Neural cell (in vitro differentiated cells): ENCODE results near the gene ADCY5. TPM values are rescaled to one million over a fixed set of nuclear protein-coding genes. Genes with fewer than 3 reads are reported as not detected.

Experiments
- H2AFZ ChIP-seq: fragments of 200-600, 300-800 bp; sonication (generic), shearing (Covaris generic); 2 replicates; pipeline ENCODE4 v1.6.0; 2014; ENCODE audit warnings: low read depth, mild to moderate bottlenecking, antibody characterized with exemption, low read length, moderate library complexity
- H3F3A ChIP-seq: fragments of 200-600 bp; shearing (Covaris generic); 2 replicates; pipeline ENCODE4 v1.6.1; 2016; ENCODE audit warnings: mild to moderate bottlenecking, moderate library complexity, mixed read lengths, antibody characterized with exemption, low read length; ENCODE audit not compliant: insufficient read depth, poor library complexity, severe bottlenecking
- H3K27ac ChIP-seq: fragments of 200-600, 300-800 bp; sonication (generic), shearing (Covaris generic); 2 replicates; pipeline ENCODE4 v1.5.1; 2014; ENCODE audit warnings: mild to moderate bottlenecking, low read length, moderate library complexity
- H3K27me3 ChIP-seq: fragments of 300-800, 200-600 bp; sonication (generic), shearing (Covaris generic); 2 replicates; pipeline ENCODE4 v1.6.0; 2014; ENCODE audit warnings: mild to moderate bottlenecking, low read depth, low read length, moderate library complexity; ENCODE audit not compliant: insufficient read depth
- H3K36me3 ChIP-seq: fragments of 300-800, 200-600 bp; sonication (generic), shearing (Covaris generic); 2 replicates; pipeline ENCODE4 v1.5.1; 2014; ENCODE audit warnings: mild to moderate bottlenecking, antibody characterized with exemption, low read length, moderate library complexity; ENCODE audit not compliant: insufficient read depth
- H3K4me2 ChIP-seq: fragments of 300-800, 200-600 bp; sonication (generic), shearing (Covaris generic); 2 replicates; pipeline ENCODE4 v1.6.0; 2014; ENCODE audit warnings: mild to moderate bottlenecking, low read length
- H3K4me3 ChIP-seq: fragments of 300-800, 200-600 bp; sonication (generic), shearing (Covaris generic); 2 replicates; pipeline ENCODE4 v1.5.1; 2014; ENCODE audit warnings: mild to moderate bottlenecking, low read length, moderate library complexity
- H3K79me2 ChIP-seq: fragments of 200-600 bp; shearing (Covaris generic); replicated peaks from 2 replicates; pipeline ENCODE4 v1.6.0; 2014; ENCODE audit warnings: mild to moderate bottlenecking, low read length, moderate library complexity; ENCODE audit not compliant: insufficient read depth
- H3K9ac ChIP-seq: fragments of 300-800, 200-600 bp; sonication (generic), shearing (Covaris generic); 2 replicates; pipeline ENCODE4 v1.6.1; 2016; ENCODE audit warnings: mild to moderate bottlenecking, low read length, mixed read lengths
- H3K9me2 ChIP-seq: fragments of 200-600 bp; shearing (Covaris generic); 2 replicates; pipeline ENCODE4 v1.6.1; 2016; ENCODE audit warnings: mild to moderate bottlenecking, low read length, mixed read lengths; ENCODE audit not compliant: insufficient read depth
- H3K9me3 ChIP-seq: fragments of 200-600, 300-800 bp; sonication (generic), shearing (Covaris generic); 2 replicates; pipeline ENCODE4 v1.6.1; 2016; ENCODE audit warnings: mild to moderate bottlenecking, mixed run types, low read length, moderate library complexity, mixed read lengths
- H4K20me1 ChIP-seq: fragments of 200-600 bp; shearing (Covaris generic); 2 replicates; pipeline ENCODE4 v1.6.1; 2016; ENCODE audit warnings: mild to moderate bottlenecking, mixed run types; ENCODE audit not compliant: insufficient read depth
- CTCF ChIP-seq: fragments of 450-650 bp; IDR thresholded peaks from 2 replicates; pipeline ENCODE4 v1.5.1; 2014; ENCODE audit warnings: antibody characterized with exemption, mild to moderate bottlenecking, moderate library complexity; ENCODE audit not compliant: poor library complexity, severe bottlenecking
- EP300 ChIP-seq: fragments of 450-650 bp; conservative IDR thresholded peaks from 2 replicates; pipeline ENCODE4 v1.6.1; 2014; ENCODE audit warnings: antibody characterized with exemption, mild to moderate bottlenecking, moderate library complexity; ENCODE audit not compliant: poor library complexity, severe bottlenecking
- EZH2 ChIP-seq: fragments of 200-600, 300-800 bp; shearing (Covaris generic), sonication (generic); IDR thresholded peaks from 2 replicates; pipeline ENCODE4 v1.6.1; 2014; ENCODE audit warnings: antibody characterized with exemption, low read length, borderline replicate concordance, mild to moderate bottlenecking; ENCODE audit not compliant: insufficient read depth, poor library complexity, severe bottlenecking
- MXI1 ChIP-seq: fragments of 450-650 bp; conservative IDR thresholded peaks from 2 replicates; pipeline ENCODE4 v1.6.1; 2014; ENCODE audit warnings: antibody characterized with exemption, mild to moderate bottlenecking; ENCODE audit not compliant: poor library complexity, severe bottlenecking
- POLR2AphosphoS5 ChIP-seq: IDR thresholded peaks from 2 replicates; pipeline ENCODE4 v1.6.1; 2012
- RAD21 ChIP-seq: fragments of 450-650 bp; conservative IDR thresholded peaks from 2 replicates; pipeline ENCODE4 v1.6.1; 2014; ENCODE audit warnings: antibody characterized with exemption, mild to moderate bottlenecking, moderate library complexity
- REST ChIP-seq: IDR thresholded peaks from 2 replicates; pipeline ENCODE4 v1.6.1; 2012; ENCODE audit warnings: borderline replicate concordance
- SMC3 ChIP-seq: fragments of 450-650 bp; conservative IDR thresholded peaks from 2 replicates; pipeline ENCODE4 v1.6.1; 2014; ENCODE audit warnings: antibody characterized with exemption, mild to moderate bottlenecking, moderate library complexity; ENCODE audit not compliant: poor library complexity
- TAF1 ChIP-seq: IDR thresholded peaks from 2 replicates; pipeline ENCODE4 v1.6.1; 2012; ENCODE audit warnings: low read depth
- polyA plus RNA-seq: library from polyadenylated mRNA; depleted of rRNA; stranded (reverse); fragments of >200 nt; gene quantifications from 2 replicates; pipeline ENCODE4 v1.2.3, GENCODE V29; 2014

The ADCY5 gene
- polyA plus RNA-seq, 1 donor from 2014 or later, result 7.7 TPM

DNA sequence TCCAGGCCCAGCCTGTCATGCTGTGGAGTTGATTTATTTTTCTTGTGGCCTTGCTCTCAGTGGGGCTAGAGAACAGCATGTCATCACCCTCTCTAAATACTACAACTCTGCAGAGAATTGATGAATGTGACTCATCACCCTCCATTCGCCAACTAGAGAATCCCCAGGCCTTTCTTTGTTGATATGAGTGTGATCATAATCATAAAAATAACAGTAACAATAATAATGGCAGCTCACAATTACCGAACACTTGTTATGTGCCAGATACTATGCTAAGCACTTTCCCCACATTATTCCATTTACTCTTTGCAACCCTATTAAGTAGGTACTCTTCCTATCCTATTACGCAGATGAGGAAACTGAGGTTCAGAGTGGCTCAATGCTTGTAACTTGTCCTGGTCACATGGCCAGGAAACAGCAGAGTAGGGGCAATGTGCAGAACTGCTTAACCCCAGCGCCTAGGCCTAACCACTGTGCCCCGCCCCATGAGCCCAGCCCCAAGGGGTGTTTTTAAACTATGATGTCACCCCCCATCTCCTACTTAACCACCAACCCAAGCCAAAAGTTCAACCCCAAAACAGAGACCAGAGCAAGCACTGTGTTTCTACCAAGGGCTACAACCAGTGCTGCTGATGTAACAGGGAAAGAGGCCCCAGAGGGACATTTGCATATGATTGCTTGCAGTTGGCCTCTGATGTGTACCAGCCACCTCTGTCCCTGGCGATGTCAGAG, 104.5 kb downstream of the ADCY5 start:
- H4K20me1 ChIP-seq, result no peaks in the 10 kb centered on the region
- H3K27me3 ChIP-seq, result no peaks in the 10 kb centered on the region
- TF ChIP-seq MXI1, result no peak
- TF ChIP-seq POLR2AphosphoS5, result no peak
- TF ChIP-seq TAF1, result no peak
- TF ChIP-seq EP300, result no peak
- TF ChIP-seq EZH2, result no peak
- TF ChIP-seq CTCF, result no peak
- no peak for TF ChIP-seq REST
- TF ChIP-seq RAD21, result no peak
- TF ChIP-seq SMC3, result no peak
- H3K79me2 ChIP-seq, result no peaks in the 10 kb centered on the region
- no peak overlapping the region for H3K4me2 ChIP-seq
- H3K36me3 ChIP-seq, result no peaks in the 10 kb centered on the region
- H3K27ac ChIP-seq, result no peak overlapping the region
- H3K9me3 ChIP-seq, result no peaks in the 10 kb centered on the region
- H3K4me3 ChIP-seq, result no peak overlapping the region
- H3K9ac ChIP-seq, result no peak overlapping the region
- no peak overlapping the region for H2AFZ ChIP-seq
- H3F3A ChIP-seq, result no peaks in the 10 kb centered on the region
- H3K9me2 ChIP-seq, result no peaks in the 10 kb centered on the region

DNA sequence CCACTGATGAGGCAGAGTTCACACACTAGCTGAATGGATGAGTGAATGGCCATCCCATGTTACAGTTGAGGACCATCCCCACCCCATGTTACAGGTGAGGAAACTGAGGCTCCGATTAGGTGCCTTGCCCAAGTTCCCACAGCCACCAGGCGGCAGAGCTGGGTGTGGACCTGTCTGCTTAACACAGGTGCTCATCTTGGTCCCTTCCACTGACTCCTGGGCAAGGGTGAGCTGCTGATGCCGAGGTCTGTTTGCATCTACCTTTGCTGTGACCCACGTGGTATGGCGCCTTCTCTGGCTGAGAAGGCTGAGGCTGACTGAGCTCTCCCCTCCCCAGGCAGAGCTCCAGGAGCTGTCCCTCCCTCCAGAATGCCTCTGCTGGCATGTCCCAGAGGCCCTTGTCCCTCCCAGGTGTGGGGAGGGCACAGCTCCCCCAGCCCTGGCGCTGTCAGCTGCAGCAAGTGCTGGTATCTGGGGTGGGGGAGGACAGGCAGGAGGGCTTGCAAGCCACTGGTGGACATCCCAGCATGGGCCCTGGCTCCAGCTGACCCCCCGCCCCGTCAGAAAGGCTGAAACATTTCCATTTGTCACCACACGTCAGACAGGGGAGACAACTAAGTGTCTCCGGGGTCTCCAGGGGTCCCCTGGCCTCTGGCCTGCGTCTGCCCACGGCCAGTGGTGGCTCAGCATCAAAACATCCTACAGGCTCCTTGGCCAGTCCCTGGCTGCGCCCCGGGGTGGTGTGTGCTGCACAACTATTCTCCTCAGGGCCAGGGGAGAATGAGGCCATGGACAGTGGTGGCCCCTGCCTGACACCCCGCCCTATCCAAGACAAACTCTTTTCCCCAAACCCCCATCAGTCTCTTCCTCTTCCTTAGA, 105.4 kb downstream of the ADCY5 start:
- Histone ChIP-seq H3K9ac (no peak overlapping the region), H3F3A (no peaks in the 10 kb centered on the region), H3K27ac (no peak overlapping the region), H3K9me2 (no peaks in the 10 kb centered on the region), H2AFZ (no peak overlapping the region), H3K4me2 (no peak overlapping the region), H3K9me3 (no peaks in the 10 kb centered on the region), H4K20me1 (no peaks in the 10 kb centered on the region), H3K4me3 (no peak overlapping the region), H3K27me3 (no peaks in the 10 kb centered on the region), H3K36me3 (no peaks in the 10 kb centered on the region), H3K79me2 (no peaks in the 10 kb centered on the region)
- TF ChIP-seq SMC3, result no peak
- no peak for TF ChIP-seq EP300
- no peak for TF ChIP-seq POLR2AphosphoS5
- no peak for TF ChIP-seq RAD21
- TF ChIP-seq CTCF, result no peak
- no peak for TF ChIP-seq MXI1
- TF ChIP-seq REST, result no peak
- no peak for TF ChIP-seq EZH2
- TF ChIP-seq TAF1, result no peak
